HEK293T (cell line): Measurements from ENCODE around the gene GPATCH8.
"Not testable (repeated sequence)": the region's sequence is repeated elsewhere in the genome, so short reads cannot be mapped to it uniquely, and the experiment has no call there.

ENCODE experiments used
- CTBP1 ChIP-seq: fragments of 450-650 bp; IDR thresholded peaks from 2 replicates; pipeline ENCODE4 v1.6.1; 2016; ENCODE audit warnings: borderline replicate concordance
- FOXA1 ChIP-seq: fragments of 450-650 bp; IDR thresholded peaks from 2 replicates; pipeline ENCODE4 v1.6.1; 2016; ENCODE audit warnings: mild to moderate bottlenecking
- FOXM1 ChIP-seq: fragments of 450-650 bp; IDR thresholded peaks from 2 replicates; pipeline ENCODE4 v1.6.1; 2017; ENCODE audit warnings: mild to moderate bottlenecking, borderline replicate concordance
- NFRKB ChIP-seq: fragments of 450-650 bp; IDR thresholded peaks from 2 replicates; pipeline ENCODE4 v1.6.1; 2016; ENCODE audit warnings: mild to moderate bottlenecking, moderate library complexity
- SP1 ChIP-seq: fragments of 450-650 bp; IDR thresholded peaks from 2 replicates; pipeline ENCODE4 v1.6.1; 2017
- SUZ12 ChIP-seq: fragments of 450-650 bp; IDR thresholded peaks from 2 replicates; pipeline ENCODE4 v1.6.1; 2016; ENCODE audit warnings: mild to moderate bottlenecking

DNA sequence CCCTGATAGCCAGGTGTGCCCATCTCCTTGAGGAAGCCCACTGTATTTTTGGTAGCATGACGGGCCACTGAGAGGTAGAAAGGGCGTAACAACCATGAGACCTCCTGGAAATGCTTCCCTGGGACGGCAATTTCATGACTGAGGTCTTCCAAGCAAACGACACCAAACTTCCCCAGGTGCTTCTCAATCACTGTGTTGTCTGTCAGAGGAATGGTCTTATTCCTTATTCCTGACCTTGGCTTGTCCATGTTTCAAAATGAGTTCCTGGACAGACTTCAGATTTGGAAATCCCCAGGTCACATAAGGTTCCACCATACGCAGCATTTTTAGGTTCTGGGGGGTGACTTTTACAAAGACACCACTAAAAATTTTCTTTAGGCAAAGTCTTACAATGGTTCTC, 138.2 kb downstream of the GPATCH8 start:
- TF ChIP-seq SP1, SUZ12, NFRKB, CTBP1, FOXM1, FOXA1: not testable (repeated sequence)
